Measurements from ENCODE around the gene PARN. TPM values are rescaled to one million over a fixed set of nuclear protein-coding genes. Genes with fewer than 3 reads are reported as not detected.

PARN gene
- total and polyA plus RNA-seq, 2 experiments from 2014 or later, result 32.5 to 61.3 TPM

DNA sequence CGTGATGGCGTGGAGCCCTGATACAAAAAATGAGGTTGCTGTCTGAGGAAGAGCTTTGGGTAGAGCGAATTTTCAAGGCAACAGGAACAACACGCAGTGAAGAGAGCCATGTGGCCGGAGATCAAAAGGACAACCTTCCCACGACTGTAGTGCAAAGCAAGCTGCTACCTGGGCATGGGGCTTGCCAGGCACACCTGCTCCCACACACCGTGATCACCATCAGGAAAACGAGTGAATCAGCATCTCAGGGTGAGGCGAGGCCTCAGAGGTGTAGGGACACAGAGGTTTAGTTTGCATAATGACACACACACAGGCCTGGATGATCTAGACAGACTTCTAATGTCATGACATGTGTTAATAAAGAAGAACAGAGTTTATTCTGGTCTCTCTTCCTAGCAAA is 65.7 kb downstream of the PARN start (continued):
- TF ChIP-seq, protein P1, sequence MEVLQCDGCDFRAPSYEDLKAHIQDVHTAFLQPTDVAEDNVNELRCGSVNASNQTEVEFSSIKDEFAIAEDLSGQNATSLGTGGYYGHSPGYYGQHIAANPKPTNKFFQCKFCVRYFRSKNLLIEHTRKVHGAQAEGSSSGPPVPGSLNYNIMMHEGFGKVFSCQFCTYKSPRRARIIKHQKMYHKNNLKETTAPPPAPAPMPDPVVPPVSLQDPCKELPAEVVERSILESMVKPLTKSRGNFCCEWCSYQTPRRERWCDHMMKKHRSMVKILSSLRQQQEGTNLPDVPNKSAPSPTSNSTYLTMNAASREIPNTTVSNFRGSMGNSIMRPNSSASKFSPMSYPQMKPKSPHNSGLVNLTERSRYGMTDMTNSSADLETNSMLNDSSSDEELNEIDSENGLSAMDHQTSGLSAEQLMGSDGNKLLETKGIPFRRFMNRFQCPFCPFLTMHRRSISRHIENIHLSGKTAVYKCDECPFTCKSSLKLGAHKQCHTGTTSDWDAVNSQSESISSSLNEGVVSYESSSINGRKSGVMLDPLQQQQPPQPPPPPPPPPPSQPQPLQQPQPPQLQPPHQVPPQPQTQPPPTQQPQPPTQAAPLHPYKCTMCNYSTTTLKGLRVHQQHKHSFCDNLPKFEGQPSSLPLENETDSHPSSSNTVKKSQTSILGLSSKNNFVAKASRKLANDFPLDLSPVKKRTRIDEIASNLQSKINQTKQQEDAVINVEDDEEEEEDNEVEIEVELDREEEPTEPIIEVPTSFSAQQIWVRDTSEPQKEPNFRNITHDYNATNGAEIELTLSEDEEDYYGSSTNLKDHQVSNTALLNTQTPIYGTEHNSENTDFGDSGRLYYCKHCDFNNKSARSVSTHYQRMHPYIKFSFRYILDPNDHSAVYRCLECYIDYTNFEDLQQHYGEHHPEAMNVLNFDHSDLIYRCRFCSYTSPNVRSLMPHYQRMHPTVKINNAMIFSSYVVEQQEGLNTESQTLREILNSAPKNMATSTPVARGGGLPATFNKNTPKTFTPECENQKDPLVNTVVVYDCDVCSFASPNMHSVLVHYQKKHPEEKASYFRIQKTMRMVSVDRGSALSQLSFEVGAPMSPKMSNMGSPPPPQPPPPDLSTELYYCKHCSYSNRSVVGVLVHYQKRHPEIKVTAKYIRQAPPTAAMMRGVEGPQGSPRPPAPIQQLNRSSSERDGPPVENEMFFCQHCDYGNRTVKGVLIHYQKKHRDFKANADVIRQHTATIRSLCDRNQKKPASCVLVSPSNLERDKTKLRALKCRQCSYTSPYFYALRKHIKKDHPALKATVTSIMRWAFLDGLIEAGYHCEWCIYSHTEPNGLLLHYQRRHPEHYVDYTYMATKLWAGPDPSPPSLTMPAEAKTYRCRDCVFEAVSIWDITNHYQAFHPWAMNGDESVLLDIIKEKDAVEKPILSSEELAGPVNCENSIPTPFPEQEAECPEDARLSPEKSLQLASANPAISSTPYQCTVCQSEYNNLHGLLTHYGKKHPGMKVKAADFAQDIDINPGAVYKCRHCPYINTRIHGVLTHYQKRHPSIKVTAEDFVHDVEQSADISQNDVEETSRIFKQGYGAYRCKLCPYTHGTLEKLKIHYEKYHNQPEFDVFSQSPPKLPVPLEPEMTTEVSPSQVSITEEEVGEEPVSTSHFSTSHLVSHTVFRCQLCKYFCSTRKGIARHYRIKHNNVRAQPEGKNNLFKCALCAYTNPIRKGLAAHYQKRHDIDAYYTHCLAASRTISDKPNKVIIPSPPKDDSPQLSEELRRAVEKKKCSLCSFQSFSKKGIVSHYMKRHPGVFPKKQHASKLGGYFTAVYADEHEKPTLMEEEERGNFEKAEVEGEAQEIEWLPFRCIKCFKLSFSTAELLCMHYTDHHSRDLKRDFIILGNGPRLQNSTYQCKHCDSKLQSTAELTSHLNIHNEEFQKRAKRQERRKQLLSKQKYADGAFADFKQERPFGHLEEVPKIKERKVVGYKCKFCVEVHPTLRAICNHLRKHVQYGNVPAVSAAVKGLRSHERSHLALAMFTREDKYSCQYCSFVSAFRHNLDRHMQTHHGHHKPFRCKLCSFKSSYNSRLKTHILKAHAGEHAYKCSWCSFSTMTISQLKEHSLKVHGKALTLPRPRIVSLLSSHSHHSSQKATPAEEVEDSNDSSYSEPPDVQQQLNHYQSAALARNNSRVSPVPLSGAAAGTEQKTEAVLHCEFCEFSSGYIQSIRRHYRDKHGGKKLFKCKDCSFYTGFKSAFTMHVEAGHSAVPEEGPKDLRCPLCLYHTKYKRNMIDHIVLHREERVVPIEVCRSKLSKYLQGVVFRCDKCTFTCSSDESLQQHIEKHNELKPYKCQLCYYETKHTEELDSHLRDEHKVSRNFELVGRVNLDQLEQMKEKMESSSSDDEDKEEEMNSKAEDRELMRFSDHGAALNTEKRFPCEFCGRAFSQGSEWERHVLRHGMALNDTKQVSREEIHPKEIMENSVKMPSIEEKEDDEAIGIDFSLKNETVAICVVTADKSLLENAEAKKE (CRISPR knock-in tag; IDR thresholded peaks at IDR 0.05), result no peak
- TF ChIP-seq, protein P2, sequence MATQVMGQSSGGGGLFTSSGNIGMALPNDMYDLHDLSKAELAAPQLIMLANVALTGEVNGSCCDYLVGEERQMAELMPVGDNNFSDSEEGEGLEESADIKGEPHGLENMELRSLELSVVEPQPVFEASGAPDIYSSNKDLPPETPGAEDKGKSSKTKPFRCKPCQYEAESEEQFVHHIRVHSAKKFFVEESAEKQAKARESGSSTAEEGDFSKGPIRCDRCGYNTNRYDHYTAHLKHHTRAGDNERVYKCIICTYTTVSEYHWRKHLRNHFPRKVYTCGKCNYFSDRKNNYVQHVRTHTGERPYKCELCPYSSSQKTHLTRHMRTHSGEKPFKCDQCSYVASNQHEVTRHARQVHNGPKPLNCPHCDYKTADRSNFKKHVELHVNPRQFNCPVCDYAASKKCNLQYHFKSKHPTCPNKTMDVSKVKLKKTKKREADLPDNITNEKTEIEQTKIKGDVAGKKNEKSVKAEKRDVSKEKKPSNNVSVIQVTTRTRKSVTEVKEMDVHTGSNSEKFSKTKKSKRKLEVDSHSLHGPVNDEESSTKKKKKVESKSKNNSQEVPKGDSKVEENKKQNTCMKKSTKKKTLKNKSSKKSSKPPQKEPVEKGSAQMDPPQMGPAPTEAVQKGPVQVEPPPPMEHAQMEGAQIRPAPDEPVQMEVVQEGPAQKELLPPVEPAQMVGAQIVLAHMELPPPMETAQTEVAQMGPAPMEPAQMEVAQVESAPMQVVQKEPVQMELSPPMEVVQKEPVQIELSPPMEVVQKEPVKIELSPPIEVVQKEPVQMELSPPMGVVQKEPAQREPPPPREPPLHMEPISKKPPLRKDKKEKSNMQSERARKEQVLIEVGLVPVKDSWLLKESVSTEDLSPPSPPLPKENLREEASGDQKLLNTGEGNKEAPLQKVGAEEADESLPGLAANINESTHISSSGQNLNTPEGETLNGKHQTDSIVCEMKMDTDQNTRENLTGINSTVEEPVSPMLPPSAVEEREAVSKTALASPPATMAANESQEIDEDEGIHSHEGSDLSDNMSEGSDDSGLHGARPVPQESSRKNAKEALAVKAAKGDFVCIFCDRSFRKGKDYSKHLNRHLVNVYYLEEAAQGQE (IDR thresholded peaks at IDR 0.05; ENCODE audit: unreplicated experiment), result no peak
- TF ChIP-seq STAT1 (IDR thresholded peaks at IDR 0.05; ENCODE audit: unreplicated experiment) (no peak), JUNB (IDR thresholded peaks at IDR 0.05; ENCODE audit: unreplicated experiment) (no peak), POLR2AphosphoS5 (IDR thresholded peaks at IDR 0.05; ENCODE audit: low read depth) (no peak), ZNF114 (CRISPR knock-in tag; IDR thresholded peaks at IDR 0.05) (no peak)

Measured in GM23338 (cell line).